ENCODE measurements around the gene TNP2.

TNP2 gene

DNA sequence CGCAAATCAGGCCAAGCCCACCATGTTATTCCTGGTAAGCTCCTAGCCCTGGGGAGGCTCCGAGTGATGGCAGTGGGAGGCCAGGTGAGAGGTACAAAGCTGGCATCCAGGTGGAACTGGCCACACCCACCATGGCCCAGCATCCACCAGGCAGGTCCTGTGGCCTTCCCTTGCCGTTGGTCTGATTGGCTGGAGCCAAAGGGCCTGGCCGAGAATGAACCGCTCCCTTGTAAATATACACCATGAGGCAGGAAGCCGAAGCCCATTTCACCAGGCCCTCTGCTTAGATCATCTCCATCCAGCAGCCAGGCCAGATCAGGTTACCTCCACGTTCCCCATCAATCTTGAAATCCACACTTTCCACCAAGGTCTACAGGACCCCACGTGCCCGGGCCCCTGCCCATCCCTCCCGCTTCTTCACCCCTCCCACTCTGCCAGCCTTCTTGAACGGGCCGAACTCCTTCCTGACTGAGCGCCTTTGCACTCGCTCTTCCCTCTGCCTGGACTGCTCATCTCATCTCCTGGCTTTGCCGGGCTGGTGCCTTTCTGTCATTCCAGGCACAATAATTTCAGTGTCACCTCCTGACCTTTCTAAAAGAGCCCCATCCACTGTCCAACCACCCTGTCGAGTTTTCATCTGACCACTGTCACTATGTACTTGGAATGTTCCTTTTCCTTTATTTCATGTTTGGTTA, 18.9 kb downstream of the TNP2 start:
- peaks cover 63% of the 10 kb centered on the region for H3K36me3 ChIP-seq (ENCODE audit: insufficient read depth, low read length)
- DNase-seq: peak; percentile 61
- no peak overlapping the region for H3K4me2 ChIP-seq (ENCODE audit: insufficient read depth, low read length)
- H3K79me2 ChIP-seq (ENCODE audit: insufficient read depth, low read length): peaks cover 49% of the 10 kb centered on the region
- H3K9ac ChIP-seq (ENCODE audit: low read depth, low read length): no peak overlapping the region
- H3K9me3 ChIP-seq (ENCODE audit: insufficient read depth, low read length, severe bottlenecking): no peaks in the 10 kb centered on the region
- H4K20me1 ChIP-seq (ENCODE audit: insufficient read depth, low read length): peaks cover 46% of the 10 kb centered on the region
- H2AFZ ChIP-seq (ENCODE audit: low read depth, low read length): no peak overlapping the region
- H3K4me1 ChIP-seq (ENCODE audit: insufficient read depth, low read length): peaks cover 44% of the 10 kb centered on the region
- TF ChIP-seq EZH2 (IDR thresholded peaks at IDR 0.05; ENCODE audit: borderline replicate concordance, low read depth, low read length, severe bottlenecking): no peak
- TF ChIP-seq, protein P1, sequence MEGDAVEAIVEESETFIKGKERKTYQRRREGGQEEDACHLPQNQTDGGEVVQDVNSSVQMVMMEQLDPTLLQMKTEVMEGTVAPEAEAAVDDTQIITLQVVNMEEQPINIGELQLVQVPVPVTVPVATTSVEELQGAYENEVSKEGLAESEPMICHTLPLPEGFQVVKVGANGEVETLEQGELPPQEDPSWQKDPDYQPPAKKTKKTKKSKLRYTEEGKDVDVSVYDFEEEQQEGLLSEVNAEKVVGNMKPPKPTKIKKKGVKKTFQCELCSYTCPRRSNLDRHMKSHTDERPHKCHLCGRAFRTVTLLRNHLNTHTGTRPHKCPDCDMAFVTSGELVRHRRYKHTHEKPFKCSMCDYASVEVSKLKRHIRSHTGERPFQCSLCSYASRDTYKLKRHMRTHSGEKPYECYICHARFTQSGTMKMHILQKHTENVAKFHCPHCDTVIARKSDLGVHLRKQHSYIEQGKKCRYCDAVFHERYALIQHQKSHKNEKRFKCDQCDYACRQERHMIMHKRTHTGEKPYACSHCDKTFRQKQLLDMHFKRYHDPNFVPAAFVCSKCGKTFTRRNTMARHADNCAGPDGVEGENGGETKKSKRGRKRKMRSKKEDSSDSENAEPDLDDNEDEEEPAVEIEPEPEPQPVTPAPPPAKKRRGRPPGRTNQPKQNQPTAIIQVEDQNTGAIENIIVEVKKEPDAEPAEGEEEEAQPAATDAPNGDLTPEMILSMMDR (IDR thresholded peaks at IDR 0.05; ENCODE audit: borderline replicate concordance, extremely low read depth, low read length, poor library complexity, severe bottlenecking): no peak
- H3K4me3 ChIP-seq (ENCODE audit: low read depth in 1 of 2, low read length in 2 of 2): no peak overlapping the region
- H3K27me3 ChIP-seq (ENCODE audit: insufficient read depth, low read length, poor library complexity): no peaks in the 10 kb centered on the region
- peak overlapping the region; percentile 91 for H3K27ac ChIP-seq (ENCODE audit: low read length)
- ATAC-seq (ENCODE audit: insufficient read depth, low read depth): peak; percentile 31

DNA sequence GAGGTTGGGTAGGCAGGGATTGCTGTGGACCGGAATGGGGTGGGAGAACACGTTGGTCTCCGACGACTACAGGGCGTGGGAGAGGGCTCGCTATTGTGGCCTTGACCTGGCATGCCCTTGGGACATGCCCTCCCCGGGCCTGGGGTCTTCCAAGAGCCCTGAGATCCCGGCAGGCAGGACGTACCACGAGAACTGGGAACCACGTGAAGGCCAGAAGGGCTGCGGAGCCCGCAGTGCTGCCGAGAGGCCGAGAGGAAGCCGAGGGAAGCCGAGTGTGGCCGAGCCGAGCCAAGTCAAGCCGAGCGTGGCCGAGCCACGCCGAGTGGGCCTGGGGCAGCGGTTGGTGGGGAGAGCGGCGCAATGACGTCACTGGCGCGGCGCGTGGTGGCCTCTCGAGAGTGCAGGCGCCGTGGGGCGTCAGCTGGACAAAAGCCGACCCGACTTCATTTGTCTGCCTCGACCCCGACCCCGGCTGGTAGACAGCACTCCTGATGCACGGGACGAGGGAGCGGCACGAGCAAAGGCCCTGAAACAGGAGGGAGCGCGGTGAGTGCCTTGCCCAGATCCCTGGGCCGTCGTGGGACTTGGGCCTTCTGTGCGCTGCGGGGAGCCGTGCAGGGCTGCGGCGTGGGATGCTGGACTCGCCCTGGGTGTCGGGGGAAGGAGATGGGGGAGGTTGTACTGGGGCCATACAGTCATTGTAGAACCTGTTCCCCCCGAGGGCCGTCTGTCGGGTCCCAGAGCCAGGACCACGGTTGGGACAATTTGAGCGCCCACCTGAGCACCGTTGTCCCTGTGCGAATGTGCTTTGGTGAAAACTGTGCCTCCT, 19.7 kb downstream of the TNP2 start:
- H3K9me3 ChIP-seq (ENCODE audit: insufficient read depth, low read length, severe bottlenecking): no peaks in the 10 kb centered on the region
- peaks cover 52% of the 10 kb centered on the region for H3K4me1 ChIP-seq (ENCODE audit: insufficient read depth, low read length)
- no peaks in the 10 kb centered on the region for H3K27me3 ChIP-seq (ENCODE audit: insufficient read depth, low read length, poor library complexity)
- ATAC-seq (ENCODE audit: insufficient read depth, low read depth): peak; percentile 15
- no peak overlapping the region for H2AFZ ChIP-seq (ENCODE audit: low read depth, low read length)
- peaks cover 41% of the 10 kb centered on the region for H3K79me2 ChIP-seq (ENCODE audit: insufficient read depth, low read length)
- no peak overlapping the region for H3K4me3 ChIP-seq (ENCODE audit: low read depth in 1 of 2, low read length in 2 of 2)
- H3K9ac ChIP-seq (ENCODE audit: low read depth, low read length): no peak overlapping the region
- H4K20me1 ChIP-seq (ENCODE audit: insufficient read depth, low read length): peaks cover 38% of the 10 kb centered on the region
- no peak overlapping the region for H3K4me2 ChIP-seq (ENCODE audit: insufficient read depth, low read length)
- TF ChIP-seq EZH2 (IDR thresholded peaks at IDR 0.05; ENCODE audit: borderline replicate concordance, low read depth, low read length, severe bottlenecking): no peak
- TF ChIP-seq, protein P1 (IDR thresholded peaks at IDR 0.05; ENCODE audit: borderline replicate concordance, extremely low read depth, low read length, poor library complexity, severe bottlenecking): no peak
- peak overlapping the region; percentile 91 for H3K27ac ChIP-seq (ENCODE audit: low read length)
- peak; percentile 46 for DNase-seq
- peaks cover 55% of the 10 kb centered on the region for H3K36me3 ChIP-seq (ENCODE audit: insufficient read depth, low read length)

DNA sequence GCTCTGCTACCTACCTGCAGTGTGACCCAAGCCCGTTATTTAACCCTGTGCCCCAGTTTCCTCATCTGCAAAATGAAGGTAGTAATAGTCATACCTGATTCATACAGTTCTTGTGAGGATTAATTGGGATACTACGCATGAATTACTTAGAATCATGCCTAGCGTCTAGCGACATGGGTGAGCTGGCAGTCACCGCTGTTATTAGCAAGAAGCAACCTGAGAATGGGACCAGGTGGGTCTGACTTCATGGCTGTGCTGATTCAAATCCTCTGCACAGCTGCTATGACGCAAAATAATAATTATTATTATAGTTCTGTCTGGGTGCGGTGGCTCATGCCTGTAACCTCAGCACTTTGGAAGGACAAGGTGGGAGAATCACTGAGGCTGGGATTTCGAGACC, 21.0 kb downstream of the TNP2 start:
- Histone ChIP-seq H3K27me3 (ENCODE audit: insufficient read depth, low read length, poor library complexity) (no peaks in the 10 kb centered on the region), H3K4me3 (ENCODE audit: low read depth in 1 of 2, low read length in 2 of 2) (no peak overlapping the region), H3K4me1 (ENCODE audit: insufficient read depth, low read length) (peaks cover 54% of the 10 kb centered on the region), H3K9me3 (ENCODE audit: insufficient read depth, low read length, severe bottlenecking) (no peaks in the 10 kb centered on the region), H3K79me2 (ENCODE audit: insufficient read depth, low read length) (peaks cover 28% of the 10 kb centered on the region), H3K27ac (ENCODE audit: low read length) (peak overlapping the region; percentile 39; the same call in 1 of the 2 replicates), H4K20me1 (ENCODE audit: insufficient read depth, low read length) (peaks cover 25% of the 10 kb centered on the region), H3K9ac (ENCODE audit: low read depth, low read length) (no peak overlapping the region), H2AFZ (ENCODE audit: low read depth, low read length) (no peak overlapping the region), H3K4me2 (ENCODE audit: insufficient read depth, low read length) (no peak overlapping the region), H3K36me3 (ENCODE audit: insufficient read depth, low read length) (peaks cover 42% of the 10 kb centered on the region)
- TF ChIP-seq, protein P1 (IDR thresholded peaks at IDR 0.05; ENCODE audit: borderline replicate concordance, extremely low read depth, low read length, poor library complexity, severe bottlenecking): no peak
- no peak for TF ChIP-seq EZH2 (IDR thresholded peaks at IDR 0.05; ENCODE audit: borderline replicate concordance, low read depth, low read length, severe bottlenecking)
- no peak for DNase-seq
- ATAC-seq (ENCODE audit: insufficient read depth, low read depth): no peak
